GM18511 (cell line): ENCODE data around the gene ARL15.

Experiments
- ATAC-seq: cut with Tn5 transposase; IDR thresholded peaks from one replicate; pipeline ENCODE4 v1.9.1; 2021; ENCODE audit warnings: mild to moderate bottlenecking, moderate library complexity; ENCODE audit not compliant: unreplicated experiment

Gene ARL15

DNA sequence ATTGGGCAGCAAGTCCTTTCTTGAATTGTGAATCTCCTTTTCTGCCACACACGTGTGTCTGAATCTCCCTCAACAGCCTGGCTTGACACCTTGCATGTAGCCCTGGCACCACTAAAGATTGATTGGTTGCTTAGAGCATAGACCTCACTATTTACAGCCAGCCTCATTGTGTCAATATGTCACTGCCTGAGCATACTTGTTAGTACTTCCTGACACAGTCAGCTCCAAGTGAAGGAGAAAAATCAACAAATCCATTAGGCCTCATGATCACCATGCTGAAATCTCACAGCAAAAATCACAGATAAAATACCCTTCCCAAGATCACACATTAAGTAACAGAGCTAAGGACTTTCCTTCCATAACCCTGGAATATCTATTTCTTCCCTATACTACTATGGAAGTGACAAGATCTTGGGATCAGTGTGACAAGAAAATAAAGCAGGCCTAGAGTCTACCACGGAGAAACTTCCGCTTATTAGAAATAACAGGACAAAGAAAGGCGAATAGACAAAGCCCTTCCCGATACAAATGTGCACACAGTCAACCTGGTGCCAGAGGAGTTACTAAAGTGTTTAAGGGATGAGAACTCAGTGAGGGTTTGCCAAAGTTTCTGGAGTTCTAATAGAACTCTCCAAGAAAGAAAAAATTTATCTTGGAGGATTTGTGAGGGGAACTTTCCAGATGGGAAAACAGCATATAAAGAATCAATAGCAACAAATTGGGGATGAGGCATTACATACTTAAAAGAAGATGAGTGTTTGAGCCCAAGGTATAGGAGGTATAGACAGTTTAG, 5.6 kb upstream of the ARL15 start:
- ATAC-seq = no peak

DNA sequence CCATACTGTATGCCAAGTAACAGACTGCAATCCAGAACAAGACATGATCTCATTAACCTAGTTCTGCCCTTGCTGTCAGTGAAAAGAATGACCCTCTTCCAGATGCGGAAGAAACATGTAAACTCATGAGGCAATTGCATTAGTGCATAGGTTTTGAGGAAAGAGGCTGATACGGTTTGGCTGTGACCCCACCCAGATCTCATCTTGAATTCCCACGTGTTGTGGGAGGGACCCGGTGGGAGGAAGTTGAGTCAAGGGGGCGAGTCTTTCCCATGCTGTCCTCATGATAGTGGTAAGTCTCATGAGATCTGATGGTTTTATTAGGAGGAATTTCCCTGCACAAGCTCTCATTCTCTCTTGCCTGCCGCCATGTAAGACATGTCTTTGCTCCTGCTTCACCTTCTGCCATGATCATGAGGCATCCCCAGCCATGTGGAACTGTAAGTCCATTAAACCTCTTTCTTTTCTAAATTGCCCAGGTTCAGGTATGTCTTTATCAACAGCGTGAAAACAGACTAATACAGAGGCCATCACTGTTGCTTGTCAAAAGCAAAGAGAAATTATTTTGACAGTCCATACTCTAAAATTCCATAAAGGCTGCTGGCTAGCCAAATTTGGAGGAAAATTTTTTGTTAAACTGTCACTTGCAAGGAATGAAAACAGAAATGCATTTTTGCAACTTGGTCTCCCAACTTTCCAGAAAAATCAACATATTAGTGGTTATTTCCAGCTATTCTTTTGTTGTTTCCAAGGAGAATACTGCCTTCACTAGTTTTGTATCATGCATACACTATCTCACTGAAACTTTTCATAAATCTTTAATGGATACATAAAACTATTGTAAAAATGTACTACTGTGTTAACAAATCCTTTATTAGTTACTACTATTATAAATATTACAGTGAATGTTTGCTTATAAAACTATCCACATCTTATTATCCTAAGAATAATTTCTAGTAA, 3.2 kb upstream of the ARL15 start:
- no peak for ATAC-seq

DNA sequence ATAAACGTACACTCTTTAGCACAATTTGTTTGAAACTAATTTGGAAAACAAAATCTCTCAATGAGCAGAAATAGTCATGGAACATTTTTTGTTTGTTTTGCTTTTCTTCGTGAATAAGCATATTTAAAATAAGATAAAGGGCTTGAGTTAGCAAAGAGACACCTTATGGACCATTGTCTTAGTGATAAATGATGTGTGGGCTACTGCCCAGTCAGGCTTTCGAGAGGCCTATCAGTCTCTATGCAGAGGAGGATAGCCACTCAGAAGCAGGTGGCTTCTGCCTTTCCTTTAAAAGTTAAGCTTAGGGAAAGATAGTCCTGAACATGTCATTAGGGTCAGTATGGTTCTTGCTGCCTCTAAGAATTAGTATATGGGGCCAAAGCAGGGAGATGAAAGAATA, 2.1 kb upstream of the ARL15 start:
- no peak for ATAC-seq

DNA sequence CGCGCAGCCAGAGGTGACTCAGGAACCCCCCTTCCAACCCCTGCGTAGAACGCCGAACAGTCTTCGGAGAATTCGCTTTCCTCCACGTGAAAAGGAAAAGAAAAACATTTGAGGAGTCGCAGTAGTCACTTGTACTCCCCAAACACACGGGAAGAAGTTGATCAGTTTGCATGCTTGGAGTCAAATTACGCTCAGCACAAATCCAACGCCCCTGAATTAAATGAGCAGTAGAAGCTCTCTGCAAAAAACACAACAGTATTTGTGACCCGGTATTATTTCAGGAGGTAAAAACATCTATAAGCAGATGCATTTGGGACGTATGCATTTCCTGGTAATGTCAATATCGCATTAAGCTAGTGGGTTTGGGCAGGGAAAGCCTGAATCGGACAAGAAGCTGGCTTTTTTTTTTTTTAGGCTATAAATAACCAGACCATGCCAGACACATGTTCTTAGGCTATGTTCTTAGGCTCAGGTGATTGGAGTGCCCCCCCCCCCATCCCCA, 854 bp upstream of the ARL15 start:
- ATAC-seq = no peak

DNA sequence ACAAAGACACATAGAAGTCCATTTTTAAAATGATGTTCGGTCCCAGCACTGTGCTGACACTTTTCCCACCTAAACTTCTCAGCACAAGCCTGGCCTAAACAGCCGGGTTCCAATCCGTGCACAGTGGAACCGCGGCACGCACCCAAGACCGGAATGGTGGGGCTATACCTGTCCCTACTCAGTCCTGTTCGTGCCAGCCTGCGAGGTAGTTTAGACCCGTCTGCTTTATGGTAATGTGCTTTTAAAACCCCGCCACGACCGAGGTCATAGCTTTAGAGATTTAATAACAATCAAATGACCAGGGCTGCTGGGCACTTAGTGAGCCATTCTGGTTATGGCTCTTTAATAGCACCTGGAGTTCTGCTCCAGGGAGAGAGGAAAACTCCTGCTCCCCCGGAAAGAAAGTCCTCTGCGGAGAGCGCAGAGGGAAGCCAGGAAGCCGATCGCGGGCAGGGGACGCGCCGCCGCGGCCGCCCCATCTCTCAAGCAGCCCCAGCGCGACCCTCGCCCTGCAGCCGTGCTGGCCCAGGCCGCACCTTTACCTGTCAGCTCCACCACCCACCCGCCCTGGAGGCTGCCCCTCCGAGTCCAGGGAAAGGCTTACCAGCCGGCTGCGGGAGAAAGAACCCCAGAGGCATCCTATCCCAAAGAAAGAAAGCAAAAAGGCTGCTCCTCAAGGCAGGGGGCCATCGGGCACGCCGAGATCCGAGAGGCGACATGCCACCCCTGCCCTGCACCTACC, 511 bp downstream of the ARL15 start:
- ATAC-seq = peak; percentile 39

DNA sequence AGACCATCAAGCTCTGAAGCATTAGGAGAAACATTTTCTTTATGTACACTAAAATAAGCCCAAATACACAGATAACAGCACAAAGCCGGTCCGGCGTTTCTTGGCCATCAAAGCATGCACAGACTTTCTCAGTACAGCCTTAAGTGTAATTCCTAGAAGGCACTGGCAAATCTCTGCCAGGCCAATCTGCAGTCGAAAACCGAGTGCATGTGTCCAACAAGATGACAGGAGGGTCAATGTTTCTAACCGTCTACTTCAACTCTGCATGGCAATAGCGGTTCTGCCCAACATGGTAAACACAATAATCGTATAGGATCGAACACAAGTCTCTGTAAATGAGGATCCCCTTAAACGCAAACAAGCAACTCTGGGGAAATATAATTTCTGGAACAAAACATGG, 1.1 kb downstream of the ARL15 start:
- ATAC-seq = no peak

DNA sequence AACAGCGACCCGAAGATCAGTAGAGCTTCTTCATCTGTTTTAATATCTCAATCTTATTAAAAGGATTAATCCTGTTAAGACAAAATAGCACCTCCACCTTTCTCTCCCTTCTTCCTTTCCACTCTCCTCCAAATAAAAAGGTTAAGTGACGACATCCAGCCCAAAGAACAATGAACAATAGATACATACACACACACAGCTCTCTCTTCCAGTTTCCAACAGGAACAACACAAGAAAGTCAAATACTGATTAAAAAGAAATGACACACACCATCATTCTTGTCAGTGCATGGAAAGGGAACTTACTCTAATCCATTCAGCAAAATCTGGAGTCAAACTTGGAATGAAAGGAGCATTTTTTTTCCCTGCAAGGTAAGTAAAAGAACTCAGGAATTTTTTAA, 2.8 kb downstream of the ARL15 start:
- ATAC-seq = no peak

DNA sequence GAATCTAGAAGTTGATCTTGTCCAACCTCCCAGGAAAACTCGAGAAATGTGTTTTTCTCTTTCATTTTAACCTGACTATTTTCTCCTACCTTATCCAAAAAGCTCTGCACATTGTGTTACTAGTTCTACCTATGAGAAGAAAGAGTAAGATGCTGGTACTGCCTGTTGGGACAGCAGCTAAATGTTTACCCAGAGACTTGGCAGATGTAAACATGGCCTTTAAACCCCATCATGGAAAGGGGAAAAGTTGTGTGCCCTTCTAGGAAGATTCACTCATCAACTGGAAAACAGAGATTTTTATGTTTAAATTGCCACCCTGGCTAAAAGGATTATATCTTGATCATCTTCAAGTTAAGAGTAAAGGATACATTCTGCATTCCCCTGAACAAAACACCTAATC, 3.5 kb downstream of the ARL15 start:
- no peak for ATAC-seq

DNA sequence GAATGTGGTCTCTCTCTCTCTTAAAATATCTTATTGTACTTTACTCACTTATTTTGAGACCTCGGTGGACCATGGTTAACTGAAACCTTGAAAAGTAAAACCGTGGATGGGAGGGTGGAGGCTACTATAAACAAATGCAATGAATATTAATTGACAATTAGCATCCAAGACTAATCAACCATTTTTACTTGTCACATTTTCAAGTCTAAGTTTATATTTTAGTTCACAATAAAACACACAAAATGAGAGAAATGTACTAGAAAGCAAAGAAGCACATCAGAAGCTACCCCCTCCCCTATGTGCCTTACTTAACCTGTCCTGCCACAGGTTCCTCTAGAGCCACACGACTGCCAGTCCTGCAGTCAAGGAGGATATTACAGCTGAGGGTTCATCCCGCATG, 4.6 kb downstream of the ARL15 start:
- ATAC-seq = no peak

DNA sequence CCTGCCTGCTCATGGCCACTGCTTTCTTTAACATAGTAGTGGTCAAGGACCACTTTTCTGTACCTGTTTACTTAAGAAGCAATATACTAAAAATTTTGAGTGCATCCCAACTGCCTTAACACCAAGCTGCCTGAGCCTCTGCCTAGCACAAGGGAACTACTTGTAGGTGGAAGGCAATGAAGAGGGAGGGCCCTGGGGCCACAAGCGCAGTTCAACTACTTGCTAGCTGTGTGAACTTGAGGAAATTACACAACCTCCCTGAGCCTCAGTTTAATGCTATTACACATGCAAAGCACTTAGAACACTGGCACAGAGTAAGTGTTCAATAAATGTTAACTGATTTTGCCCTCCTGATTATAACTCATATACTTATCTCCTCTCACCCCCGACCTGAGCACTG, 6.3 kb downstream of the ARL15 start:
- no peak for ATAC-seq

DNA sequence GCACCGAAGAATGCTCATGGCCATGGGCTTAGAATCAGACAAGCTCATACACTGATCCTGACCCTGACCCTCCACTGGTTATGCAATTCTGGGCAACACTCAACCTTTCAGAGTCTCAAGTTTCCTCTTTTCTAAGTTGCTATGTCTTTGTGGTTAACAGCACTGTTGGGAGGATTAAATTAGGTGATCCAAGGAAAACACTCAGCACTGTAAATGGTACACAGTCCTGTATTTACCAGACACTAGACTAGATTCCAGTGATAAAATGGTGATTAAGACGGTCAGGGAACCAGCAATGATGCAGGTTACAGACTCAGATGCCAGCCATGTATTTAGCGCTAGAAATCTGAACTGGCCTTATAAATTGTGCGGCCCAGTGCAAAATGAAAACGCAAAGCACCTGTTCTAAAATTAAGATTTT, 8.1 kb downstream of the ARL15 start:
- no peak for ATAC-seq

DNA sequence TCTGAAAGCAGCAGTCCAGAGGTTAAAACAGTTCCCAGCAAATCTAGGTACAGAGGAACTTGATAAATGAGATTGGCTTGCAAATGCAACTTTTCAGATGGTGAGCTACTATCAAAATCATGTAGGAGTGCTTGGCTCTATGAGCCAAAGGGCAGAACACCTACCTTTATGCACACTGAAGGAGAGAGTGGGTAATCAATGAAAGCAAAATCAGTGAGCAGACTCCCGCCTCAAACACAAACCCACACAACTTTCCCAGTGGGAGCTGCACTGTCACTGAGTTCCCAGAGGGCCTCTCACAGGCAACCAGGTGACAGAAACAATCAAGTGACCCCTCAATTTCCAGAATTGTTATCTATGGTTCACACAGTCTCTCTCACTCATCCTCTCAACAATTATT, 8.5 kb downstream of the ARL15 start:
- ATAC-seq = no peak

DNA sequence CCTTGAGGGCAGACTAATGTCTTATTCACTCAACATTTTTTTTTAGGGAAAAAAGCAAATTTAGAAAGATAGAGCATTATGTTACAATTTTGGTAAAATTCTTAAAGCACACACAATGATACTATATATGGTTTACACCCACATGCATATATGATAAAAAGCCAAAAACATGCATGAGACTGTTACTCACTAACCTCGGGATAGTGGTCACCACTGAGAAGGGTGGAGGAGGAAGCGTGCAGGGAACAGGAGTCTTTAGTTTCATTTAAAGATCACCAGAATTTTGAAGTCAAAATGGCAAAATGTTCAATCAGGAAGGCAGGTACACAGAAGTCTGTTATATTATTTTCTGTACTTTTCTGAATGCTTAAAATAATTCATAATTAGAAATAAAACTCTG, 9.2 kb downstream of the ARL15 start:
- no peak for ATAC-seq

DNA sequence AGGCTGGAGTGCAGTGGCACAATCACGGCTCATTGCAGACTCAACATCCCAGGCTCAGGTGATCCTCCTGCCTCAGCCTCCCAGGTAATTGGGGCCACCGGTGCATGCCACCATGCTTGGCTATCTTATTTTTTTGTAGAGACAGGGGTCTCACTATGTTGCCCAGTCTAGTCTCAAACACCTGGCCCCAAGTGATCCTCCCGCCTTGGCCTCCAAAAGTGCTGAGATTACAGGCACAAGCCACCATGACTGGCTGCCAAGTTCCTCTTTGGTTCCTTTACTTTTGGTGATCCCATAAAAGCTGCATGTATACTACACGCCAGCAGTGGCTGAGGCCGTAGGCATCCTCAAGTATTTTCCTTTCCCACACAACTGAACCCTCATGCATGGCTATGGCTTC, 11.4 kb downstream of the ARL15 start:
- ATAC-seq = no peak

DNA sequence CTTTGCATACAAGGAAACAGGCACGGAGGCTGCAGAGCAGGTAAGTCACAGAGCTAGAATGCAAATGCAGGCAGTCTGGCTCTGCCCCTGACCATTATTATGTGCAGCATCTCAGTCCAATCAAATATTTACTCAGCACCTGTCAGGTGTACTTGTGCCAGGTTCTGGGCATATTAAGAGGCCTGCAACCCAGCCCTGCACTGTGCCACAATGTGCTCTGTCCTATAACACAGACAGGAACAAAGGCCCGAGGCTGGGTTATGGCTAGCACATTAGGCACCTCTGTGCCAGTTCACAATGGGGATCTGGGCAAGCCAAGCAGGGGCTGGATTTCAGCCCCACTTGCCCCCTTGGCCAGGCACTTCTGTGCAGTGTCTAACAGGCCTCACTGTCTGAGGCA, 14.0 kb downstream of the ARL15 start:
- no peak for ATAC-seq

DNA sequence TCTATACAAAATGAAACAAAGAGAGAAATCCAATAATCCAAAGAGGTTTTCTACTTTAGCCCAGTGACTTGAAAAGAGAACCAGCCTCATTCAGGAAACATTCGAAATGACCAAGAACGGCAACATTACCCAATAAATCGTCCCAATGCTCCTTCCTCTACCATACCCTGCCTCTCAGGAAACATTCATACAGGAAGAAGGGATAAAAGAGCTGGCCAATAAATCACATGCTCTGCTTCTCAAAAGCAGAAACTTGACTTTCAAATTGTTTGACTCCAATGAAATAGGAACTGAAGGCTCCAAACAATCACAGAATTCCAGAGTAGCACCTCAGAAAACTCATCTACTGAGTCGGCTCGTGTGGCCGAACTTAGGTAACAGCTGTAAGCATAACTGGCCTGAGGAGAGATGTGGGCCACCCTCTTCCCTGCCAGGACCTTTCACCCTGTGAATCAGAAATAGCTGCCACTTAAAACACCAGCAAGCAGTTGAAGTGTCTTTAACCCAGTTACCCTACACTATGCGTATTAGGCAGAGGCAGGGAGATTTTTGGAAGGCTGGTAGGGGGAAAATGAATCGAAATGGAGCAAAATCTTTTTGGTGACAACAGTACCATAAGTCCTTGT, 14.6 kb downstream of the ARL15 start:
- ATAC-seq = no peak

DNA sequence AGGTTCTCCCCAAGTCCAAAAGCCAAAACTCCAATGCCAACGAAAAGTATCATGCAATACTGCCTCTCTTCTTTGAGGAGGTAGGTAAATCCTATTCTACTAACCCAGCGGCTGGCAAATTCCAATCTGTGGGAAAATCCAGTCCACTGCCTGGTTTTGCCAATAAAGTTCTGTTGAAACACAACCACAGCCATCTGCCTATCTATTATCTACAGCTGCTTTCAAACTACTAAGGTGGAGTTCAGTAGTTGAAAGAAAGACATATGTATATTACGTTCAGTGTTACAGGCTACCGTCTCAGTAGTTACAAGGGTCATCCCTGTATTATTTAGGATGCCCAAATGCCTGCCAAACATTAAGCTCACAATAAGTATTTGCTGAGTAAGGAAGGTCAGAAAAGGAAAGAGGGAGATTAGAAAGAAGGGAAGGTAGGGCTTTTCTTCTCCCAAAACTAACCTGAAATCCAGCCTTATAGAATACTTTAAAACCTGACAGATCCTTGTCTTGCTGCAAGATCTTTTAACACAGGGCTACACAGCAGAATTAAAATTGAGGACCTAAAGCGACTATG, 16.2 kb downstream of the ARL15 start:
- no peak for ATAC-seq

DNA sequence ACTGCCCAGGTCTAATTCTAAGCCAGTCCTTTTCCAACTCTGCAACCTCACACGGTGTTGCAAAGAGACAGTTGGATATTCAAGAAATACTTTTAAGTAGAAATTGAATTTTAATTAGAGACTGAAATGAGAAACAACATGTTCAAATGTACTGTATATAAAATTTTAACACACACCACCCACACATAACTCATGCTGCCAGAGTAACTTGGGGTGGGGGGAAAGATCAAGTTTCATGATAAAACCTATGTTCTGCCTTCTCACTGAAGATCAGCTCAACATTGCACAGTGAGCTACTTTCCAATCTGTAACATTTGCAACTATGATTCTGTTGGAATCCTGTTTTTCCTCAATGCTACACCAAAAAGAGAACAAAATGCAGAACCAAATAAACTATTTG, 17.5 kb downstream of the ARL15 start:
- ATAC-seq = no peak

DNA sequence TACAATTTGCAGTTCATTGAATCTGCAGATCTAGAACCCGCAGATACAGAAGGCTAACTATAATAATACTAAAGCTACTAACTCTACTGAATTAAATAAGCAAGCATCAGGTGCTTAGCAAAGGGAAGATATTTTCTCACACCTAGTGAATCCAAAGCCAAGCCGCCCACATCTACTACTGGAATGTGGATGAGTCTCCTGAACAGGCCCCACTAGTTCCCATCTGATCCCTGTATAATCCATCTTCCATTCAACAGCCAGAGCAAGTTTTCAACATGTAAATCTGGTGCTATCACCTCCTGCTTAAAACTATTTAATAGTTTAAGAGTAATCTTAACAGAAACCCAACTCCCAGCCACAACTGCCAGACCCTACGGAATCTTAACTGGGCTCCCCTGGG, 18.9 kb downstream of the ARL15 start:
- no peak for ATAC-seq

DNA sequence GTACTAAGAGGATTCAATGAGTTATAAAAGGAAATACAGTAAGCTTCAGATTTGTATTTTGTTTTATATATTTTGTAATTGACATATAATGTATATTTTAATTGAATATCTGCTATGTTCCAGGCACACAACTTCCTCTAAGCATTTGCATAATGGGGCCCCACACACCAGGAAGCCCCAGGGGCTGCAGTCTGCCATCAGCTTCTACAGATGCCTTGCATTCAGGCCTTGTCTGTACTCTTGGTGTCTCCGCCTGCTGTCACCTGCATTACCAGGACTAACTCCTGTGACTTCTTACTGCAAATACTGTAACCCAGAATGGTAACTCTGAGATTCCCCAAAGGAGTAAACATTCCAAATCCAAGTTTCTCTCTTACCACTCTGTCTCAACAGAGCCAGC, 20.6 kb downstream of the ARL15 start:
- no peak for ATAC-seq
